Activated CD8-positive, alpha-beta memory T cell treated with anti-CD3 and anti-CD28 coated beads, Interleukin-2, amount 50 U/mL, for 24 hours (primary cell): Measurements from ENCODE around the gene PTPRO.
"Not testable (repeated sequence)": the region's sequence is repeated elsewhere in the genome, so short reads cannot be mapped to it uniquely, and the experiment has no call there.

Experiments
- DNase-seq: peaks from one replicate; pipeline ENCODE4 v3.0.0-alpha.2; 2020; ENCODE audit errors: extremely low read depth

Gene PTPRO

DNA sequence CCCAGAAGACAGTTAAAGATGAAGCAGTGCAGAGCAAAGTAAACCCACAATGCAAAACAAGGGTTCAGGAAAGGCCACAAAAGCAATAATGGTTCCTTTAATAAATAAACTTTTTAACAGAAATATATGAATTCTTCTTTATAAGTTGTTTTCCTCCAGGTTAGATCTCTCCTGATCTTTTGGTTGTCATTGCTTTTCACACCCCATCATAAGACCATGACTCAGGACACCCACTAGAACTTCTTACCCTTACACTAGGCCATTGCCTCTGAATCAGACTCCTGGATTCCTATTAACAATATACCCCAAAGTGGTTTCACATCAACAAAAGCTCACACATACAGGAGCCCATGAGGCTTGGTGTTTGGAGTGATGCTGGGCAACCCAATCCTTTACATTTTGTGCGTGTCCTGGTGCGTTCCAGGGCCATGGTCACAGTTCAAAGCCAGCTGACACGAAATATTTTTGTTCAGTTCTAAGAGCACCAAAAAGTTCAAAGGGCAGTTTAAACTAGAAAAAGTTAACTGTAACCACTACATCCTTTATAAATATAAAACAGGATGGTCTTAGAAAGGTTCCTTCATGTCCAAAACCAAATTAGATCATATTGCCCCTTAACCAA lies 279.9 kb downstream of the PTPRO start:
- DNase-seq = no peak

DNA sequence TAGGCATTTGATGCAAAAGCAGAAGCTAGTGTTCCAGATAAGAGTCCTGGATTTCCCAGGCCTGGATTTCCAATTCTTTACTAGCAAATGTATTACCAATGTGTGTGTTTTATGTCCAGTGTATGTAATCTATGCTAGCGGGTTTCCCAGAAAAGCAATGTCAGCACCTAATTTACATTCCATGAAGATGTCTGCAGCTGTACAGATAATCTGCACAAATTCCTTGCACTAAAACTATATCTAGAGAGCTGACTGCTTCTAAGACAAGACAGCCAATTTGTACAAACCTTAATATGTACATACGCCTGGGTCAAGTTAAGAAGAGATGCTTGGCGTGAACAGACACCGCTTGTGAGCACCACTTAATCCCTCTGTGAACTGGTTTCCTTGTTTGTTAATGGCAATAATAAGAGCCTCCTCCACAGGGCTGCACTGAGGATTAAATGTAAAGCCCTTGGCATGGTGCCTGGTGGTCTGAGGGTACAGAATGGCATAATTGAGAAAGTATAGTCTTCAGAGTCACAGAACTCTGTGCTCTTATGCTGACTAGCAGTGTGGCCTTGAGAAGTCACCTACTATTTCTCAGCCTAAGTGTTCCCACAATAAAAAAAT lies 281.3 kb downstream of the PTPRO start:
- no peak for DNase-seq

DNA sequence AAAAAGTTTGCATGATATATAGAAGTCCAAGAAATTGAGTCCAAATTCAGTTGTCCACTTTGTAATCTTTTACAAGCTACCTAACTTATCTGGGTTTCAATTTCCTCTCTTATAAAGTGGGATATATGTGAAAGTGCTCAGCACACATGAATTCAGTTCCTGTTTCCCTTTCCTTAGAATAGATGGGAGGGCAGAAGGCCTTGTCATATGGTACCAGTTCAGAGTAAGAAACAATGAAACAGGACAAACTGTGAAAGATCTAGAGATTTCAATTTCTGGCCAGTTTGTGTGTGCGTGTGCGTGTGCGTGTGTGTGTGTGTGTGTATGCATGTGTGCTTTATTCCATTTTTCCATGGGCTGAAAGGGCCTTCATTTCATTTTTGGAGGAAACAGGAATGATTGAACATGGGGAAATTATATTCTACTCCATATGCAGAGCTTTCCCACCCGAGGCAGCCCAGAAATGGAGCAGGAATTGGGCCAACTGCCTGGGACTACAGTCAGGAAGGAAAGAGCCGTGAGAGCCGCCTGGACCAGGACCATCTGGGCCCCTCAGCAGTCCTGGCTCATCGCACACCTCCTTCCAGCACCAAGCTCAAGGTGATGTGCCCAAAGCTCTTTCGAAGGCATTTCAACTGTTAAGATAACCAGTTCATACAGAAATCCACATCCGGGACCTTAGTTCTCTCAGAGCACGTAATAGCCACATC lies 283.7 kb downstream of the PTPRO start:
- DNase-seq = no peak

DNA sequence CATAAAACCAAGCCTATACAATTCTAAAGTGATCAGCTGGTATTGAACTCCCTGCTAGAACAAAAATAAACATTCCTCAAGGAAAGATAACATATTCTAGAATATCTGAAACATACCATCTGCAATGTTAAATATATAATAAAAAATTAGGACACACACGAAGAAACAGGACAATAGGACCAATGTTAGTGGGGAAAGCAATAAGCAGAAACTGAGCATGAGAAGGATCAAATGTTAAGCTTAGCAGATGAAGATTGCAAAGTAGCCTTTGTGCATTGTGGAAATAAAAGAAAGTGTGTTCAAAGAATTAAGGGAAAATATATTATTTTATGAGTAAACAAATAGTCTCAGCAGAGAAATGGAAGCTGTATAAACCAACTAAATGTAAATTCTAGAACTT lies 286.1 kb downstream of the PTPRO start:
- no peak for DNase-seq

DNA sequence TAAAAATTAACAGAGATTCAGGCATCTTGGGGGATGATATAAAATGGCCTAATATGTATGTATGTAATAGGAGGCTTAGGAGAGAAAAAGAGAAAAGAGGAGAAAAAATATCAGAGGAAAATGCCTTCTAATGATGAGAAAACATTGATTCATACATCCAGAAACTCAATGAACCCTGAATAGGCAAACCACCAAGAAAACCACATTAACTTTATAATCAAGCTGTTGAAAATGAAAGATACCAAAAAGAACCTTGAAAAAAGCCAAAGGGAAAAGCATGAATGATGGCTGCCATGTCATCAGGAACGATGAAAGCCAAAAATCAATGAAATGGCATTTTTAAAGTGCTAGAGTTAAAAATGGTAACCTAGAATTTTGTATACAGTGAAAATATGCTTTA lies 286.6 kb downstream of the PTPRO start:
- no peak for DNase-seq

DNA sequence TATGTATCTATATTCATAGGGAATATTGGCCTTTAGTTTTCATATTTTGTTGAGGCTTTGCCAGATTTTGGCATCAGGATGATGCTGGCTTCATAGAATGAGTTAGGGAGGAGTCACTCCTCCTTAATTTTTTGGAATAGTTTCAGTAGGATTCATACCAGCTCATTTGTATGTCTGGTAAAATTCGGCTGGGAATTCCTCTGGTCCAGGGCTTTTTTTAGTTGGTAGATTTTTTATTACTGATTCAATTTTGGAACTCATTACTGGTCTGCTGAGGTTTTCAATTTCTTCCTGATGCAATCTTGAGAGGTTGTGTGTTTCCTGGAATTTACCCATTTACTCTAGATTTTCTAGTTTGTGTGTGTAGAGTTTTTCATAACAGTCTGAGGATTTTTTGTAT lies 291.7 kb downstream of the PTPRO start:
- no peak for DNase-seq

DNA sequence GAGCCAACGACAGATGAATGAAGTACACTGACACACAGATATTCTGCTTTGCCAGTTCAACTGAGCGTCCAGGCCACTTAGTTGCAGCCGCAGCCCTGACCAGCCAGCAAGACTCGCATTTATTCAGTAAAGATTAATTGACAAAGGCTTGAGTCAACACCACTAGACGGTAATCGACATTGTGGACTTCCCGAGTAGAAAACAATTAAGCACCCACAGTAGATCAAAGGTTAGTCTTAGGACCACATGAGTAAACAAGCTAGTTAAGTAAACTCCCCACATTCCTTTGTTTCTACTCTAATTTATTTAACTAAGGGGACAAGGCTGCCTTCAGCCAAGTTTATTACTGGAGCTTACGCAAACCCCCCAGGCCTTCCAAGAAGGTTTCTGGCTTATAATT lies 294.2 kb downstream of the PTPRO start:
- DNase-seq = not testable (repeated sequence)

DNA sequence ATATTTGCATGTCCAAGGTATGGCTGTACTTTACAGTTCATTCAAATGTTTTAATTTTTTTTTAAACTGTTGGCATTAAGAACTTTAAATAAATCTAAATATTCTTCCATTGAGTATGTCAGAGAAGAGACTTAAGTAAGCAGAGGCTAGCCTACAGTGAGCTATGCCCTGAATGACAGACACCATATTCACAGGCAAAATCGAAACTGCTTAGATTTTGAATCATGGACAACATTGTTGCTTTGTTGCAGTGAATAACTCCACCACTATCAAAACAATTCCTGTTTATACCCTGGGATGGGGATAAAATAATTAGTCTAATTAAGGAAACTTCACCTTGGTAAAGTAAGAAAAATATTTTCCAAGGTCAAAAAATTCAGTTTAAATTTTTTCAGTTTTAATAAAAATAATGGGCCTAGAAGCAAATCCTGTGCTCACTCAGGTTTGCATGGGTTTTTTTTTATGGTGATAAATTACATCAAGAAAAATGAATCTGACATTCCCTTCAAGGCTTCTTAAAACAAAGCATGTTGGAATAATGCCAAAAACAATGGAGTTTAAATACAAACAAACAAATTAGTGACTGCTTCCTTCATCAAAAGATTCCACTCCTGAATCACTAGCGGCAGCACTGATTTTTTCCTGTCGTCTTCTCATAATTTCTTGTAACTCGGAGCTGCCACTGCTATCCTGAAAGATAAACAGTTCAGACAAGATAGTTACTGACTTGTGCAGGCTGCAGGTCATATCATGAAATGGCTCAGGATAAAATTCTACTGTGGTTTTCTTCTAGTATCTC lies 298.6 kb downstream of the PTPRO start:
- no peak for DNase-seq

DNA sequence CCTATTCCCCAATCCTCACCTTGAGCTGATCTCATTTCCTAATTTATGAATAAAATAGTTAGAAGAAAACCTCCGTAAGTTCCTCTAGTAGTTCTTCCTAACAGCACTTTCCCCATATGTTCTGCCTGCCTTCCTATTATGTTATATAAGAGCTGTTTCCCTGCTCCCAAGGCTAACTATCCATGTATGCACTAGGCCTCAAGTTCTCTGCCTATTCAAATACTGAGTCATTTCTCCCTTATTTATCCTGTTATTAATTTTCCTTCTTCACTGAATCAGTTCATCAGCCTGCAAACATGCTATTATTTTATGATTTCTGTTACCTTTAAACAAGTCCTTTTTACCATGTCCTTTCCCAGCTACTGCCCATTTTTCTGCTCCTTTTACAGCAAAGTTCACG lies 302.8 kb downstream of the PTPRO start:
- no peak for DNase-seq

DNA sequence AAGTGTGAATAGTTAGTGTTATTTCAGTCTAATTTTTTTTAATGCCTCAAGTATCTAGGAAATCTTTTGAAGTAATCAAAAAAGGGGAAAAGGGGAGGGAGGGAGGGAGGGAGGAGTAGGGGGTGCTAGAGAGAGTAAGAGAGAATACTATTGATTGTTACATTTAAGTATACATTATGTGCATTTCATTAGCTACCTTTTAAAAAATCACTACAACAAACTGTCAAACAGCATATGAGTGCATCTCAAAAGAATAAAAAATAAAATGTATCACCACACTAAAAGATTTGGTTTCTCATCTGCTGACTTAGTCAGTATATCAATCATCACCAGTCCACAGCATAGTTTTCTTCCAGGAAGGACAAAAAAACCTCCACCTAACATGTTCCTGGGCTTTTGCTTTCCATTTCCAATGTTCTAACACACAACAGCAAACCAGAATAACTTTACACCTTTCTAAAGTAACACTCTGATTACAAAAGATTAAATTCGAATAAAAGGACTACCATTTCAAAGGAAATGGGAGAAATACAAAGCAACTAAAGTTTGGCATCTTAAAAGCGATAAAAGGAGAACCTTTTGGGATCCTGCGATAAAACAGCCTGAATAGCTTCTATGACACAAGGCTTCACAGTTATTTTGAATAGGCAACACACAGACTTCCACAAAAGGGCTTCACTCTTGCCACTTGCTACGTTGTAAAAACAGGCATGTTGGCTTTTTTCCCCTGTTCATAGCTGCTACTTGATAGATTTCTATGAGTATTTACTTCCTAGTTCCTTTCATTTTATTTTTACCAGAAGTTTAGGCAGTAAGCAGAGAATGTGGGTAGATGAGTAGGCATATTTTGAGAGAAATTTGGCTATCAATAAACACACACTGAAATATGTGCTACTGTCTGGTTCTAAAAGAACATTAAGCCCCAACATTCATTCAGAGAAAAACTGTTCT lies 306.0 kb downstream of the PTPRO start:
- no peak for DNase-seq

DNA sequence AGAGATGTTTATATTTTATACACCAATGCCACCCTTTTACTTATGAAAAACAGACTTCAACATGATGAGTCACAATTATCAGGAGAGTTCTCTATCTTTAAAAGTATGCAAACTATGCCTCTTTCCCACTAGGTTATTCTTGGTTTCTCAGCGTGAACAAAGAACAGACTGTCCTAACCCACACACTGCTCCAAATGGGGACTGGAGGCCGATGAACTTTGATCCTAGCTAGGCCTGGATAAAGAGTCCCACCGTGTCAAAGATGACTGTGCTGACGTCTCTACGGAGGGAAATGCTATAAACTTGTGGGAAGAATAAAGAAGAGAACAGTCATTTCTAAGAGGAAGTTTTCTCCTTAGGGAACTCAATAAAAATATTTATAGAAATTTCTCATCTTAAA lies 306.8 kb downstream of the PTPRO start:
- DNase-seq = no peak

DNA sequence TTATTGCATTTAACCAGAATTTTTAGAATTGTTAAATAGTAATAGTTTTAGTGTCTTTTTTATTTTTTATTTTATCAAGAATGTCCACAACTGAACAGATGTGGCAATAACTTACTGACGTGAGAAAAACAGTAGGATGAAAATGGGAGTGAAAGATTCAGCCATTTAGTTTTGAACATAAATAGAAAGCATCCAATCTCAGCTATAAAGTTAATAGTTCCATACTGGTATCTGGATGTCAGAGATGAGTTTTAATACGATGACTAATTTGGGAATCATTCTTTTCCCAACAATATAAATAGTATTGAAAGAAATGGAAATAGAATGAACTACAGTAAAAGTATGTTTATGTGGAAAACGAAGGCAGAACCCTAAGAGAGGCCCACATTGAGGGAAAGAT lies 307.5 kb downstream of the PTPRO start:
- no peak for DNase-seq

DNA sequence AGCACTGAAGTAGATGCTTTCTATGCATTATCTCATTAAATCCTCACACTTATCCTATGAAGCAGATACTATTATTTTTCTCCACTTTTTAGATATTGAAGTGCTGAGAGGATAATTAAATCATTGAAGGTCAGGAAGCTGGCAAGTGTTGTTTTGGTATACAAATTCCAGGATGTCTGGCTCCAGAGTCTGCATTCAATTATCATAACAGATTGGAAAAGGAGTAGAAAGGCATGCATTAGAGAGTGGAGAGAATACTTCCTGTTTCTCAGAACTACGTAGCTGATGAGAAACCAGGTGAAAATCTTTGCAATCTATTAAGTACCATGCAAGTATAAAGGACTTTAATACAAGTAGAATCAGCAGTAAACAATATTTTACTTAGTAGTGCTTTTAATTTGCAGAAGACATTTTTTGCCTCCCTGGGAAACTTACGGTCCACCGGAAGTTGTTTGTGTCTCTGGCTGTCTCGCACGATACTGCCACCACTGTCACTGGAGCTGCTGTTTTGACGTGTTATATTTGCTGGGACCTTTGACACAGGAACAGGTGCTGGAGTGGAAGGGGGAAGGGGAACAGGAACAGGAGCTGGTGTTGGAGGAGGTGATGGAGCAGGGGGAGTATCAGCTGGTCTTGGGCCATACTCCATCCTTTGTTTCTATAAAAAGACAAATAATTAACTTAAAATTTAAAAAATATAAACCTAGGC lies 308.9 kb downstream of the PTPRO start:
- no peak for DNase-seq

DNA sequence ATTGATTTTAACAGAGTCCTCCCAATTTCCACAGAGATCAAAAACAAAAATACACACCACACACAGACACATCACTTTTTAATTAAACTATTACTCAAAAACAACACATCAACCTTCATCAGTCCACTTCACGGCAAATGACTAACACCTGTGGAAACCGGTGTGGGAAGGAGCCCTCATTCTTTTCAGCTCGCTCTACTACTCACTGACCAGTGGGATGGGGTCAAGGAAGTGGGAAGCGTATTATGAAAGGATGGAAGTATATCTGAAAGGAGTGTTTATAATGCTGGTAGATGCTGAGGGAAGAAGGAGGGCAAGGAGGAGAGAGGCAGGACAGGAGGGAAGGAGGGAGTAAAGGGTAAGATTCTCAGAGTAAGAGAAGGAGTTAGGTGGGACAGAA lies 310.4 kb downstream of the PTPRO start:
- DNase-seq = no peak

DNA sequence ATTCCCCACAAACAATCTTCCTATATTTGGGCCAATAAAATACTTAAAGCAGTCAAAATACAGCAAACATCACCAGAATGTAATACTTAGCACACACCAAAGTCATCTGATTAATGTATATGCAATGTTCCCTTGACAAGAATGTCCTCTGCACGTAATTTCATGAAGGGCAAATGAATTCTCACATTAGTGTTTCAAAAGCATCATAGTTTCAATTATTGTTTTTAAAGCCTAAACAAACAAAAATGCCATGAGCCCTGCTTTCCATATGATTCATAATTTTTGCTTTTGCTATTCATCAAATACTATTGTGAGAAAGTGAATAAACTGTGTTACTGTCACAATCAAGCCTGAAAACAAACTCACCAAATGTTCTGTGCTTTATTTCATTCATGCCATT lies 310.9 kb downstream of the PTPRO start:
- DNase-seq = no peak

DNA sequence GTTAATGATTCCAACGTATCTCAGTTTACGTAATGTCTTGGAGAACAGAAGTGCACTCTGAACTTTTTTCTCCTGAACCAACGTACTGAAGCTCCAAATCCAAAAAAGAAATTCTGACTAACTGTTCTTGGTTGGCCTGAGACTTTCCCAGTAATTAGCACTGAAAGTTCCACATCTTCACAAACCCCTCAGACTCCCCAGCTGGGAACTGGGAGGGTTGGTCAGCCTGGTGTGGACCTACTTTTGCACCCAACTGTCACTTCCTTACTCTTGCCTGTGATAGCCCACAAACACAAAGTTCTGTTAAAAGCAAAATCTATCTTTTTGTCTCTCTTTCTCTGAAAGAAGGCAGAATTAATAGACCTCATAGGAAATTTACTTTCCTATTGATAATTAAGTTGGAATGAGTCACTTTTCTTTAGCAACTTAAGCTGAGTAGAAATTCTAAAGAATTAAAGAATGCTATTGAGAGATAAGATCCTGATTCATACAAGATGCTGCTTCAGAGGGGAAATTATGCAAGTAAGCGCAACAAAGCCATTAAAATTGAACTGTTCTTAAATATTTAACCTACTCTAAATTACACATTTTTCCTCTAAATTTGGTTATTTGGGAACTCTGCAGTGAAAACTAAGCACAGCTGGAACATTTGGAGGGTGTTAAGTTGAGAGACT lies 311.8 kb downstream of the PTPRO start:
- no peak for DNase-seq

DNA sequence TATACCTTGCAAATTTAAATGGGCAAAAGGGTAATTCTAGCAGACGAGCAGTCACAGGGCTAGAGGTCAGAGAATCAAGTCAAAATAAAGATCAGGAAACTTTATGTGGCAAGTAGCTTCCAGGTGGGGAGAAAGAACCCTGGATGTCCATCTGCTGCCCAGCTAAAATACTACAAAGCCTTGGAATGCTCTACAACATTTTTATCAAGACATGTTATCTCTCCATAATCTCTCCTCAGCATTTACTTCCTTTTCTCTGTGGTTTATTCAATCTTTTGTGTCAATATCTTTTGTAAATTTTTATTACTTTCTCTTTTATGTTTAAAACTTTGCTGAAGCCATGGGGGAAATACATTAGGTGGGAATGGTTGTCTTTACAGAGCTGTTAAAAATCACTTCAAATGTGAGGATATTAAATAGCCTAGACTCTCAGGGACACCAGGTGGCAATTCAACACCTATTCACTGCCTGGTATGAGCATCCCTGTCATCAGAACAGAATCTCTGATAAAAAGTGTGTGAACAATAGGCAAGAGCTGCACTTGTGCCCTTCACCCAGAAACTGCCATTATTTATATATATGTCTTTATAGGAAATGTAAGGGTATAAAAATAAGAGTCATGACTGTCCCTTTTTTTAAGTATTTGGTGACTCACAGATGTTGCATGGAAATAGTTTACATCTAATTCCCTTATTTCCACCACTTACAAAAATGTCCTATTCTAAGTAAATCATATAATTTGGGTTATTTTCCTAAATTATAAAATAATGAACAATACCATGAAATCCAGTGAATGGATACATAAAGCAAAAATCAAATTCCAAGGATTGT lies 314.0 kb downstream of the PTPRO start:
- no peak for DNase-seq

DNA sequence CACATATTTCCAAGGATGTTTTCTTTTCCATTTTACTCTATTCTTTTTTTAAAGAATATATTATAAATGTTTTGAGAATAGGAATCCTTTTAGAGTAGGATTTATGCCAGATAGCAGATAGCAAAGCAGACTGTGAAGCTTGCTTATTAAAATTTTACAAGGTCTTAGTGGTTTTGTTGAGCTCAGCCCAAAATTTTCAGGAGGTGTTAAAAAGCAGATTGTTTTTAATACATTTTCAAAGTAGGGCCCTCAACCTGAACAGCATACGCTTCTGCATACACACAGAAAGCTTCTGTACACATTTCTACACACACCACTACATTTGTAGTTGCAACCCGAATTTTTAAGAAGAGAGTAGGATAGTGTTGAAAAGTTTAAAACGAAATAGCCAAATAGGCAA lies 315.9 kb downstream of the PTPRO start:
- no peak for DNase-seq

DNA sequence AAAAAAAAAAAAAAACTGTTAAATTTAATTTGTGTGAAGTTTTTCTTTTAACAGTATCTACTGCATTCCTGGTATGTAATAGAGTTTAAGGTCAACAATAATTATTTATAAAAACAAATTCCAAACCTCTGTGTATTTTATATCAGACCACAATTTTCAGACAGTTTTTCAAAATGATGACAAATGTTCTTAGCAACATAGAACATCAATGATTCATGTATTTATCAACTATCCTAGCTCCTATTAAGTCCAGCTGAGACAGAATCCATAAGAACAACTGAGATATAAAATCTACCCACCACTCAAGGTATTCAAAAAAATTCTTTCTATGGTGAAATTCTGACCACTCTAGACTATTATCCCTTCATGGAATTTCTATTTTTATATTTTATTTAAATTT lies 322.4 kb downstream of the PTPRO start:
- no peak for DNase-seq
